GM12878 (cell line): Measurements from ENCODE around the gene TLL2. TPM values are rescaled to one million over a fixed set of nuclear protein-coding genes. Genes with fewer than 3 reads are reported as not detected.

Experiments used
- ATAC-seq: fragments of 200-7000 bp; cut with Tn5 transposase; 3 replicates; pipeline ENCODE4 v1.9.1; 2020; ENCODE audit warnings: mild to moderate bottlenecking, moderate library complexity
- BruUV-seq: library from RNA; stranded (reverse); fragments of 400-500 nt; replicated peaks from 2 replicates; lab custom pipeline; 2021; lab: Mats Ljungman, UMichigan
- CTCF ChIA-PET: fragments of 300-600 bp; sonication (Branson Sonifier 250); formaldehyde crosslinking; extraction: SDS; loops from one replicate; lab custom pipeline; 2021; ENCODE audit warnings: inconsistent platforms; lab: Yijun Ruan, JAX
- POLR2A ChIA-PET: fragments of 350-600 bp; formaldehyde crosslinking; extraction: SDS; loops from one replicate; lab custom pipeline; 2021; ENCODE audit warnings: inconsistent platforms; lab: Charles Lee
- RAD21 ChIA-PET: fragments of 300-600 bp; sonication (Branson Sonifier 250); formaldehyde crosslinking; loops from one replicate; lab custom pipeline; 2023; ENCODE audit warnings: antibody characterized with exemption; ENCODE audit not compliant: unreplicated experiment; lab: Charles Lee
- SMC1A ChIA-PET: fragments of 300-600 bp; sonication (Branson Sonifier 250); formaldehyde crosslinking; loops from one replicate; lab custom pipeline; 2023; ENCODE audit not compliant: unreplicated experiment, uncharacterized antibody; lab: Charles Lee
- DNase-seq: peaks from one replicate; pipeline ENCODE4 v3.0.0-alpha.2; 2011; ENCODE audit warnings: low read depth, low spot score
- FAIRE-seq: peaks from 3 replicates; lab custom pipeline; 2011; peaks lifted over from hg19 to GRCh38; lab: Jason Lieb, UNC
- H2AFZ ChIP-seq: 2 replicates; pipeline ENCODE4 v1.6.0; 2011; ENCODE audit warnings: low read depth, low read length, control low read depth; ENCODE audit not compliant: control insufficient read depth
- H3K27ac ChIP-seq: 2 replicates; pipeline ENCODE4 v1.5.1; 2011; ENCODE audit warnings: control low read depth; ENCODE audit not compliant: control insufficient read depth, insufficient read depth
- H3K27me3 ChIP-seq, 2 experiments: replicated peaks in 1 of 2; 2 replicates each; pipeline versions ENCODE4 v1.6.0 to v1.6.1; 2011; ENCODE audit warnings: low read length in 1 of 2; ENCODE audit not compliant: control insufficient read depth in 2 of 2, insufficient read depth in 2 of 2
- H3K36me3 ChIP-seq, 2 experiments: 2 replicates each; pipeline ENCODE4 v1.5.1; 2011; ENCODE audit warnings: low read length in 1 of 2; ENCODE audit not compliant: control insufficient read depth in 2 of 2, insufficient read depth in 2 of 2
- H3K4me1 ChIP-seq: 2 replicates; pipeline ENCODE4 v1.6.1; 2011; ENCODE audit warnings: mild to moderate bottlenecking, low read length, moderate library complexity, mixed read lengths; ENCODE audit not compliant: control insufficient read depth, insufficient read depth
- H3K4me2 ChIP-seq: 2 replicates; pipeline ENCODE4 v1.6.0; 2011; ENCODE audit warnings: control low read depth; ENCODE audit not compliant: control insufficient read depth, insufficient read depth
- H3K4me3 ChIP-seq: fragments of 200-600 bp; sonication (generic); 2 replicates; pipeline ENCODE4 v1.5.1; 2016
- H3K79me2 ChIP-seq: 2 replicates; pipeline ENCODE4 v1.6.0; 2011; ENCODE audit warnings: low read length; ENCODE audit not compliant: control insufficient read depth, insufficient read depth
- H3K9ac ChIP-seq: 2 replicates; pipeline ENCODE4 v1.8.0; 2011; ENCODE audit warnings: low read length, control low read depth, mixed read lengths; ENCODE audit not compliant: control insufficient read depth, insufficient read depth
- H3K9me3 ChIP-seq: replicated peaks from 3 replicates; pipeline ENCODE4 v1.5.1; 2011; ENCODE audit warnings: mild to moderate bottlenecking, low read length; ENCODE audit not compliant: control insufficient read depth, insufficient read depth
- H4K20me1 ChIP-seq: 2 replicates; pipeline ENCODE4 v1.6.0; 2011; ENCODE audit not compliant: control insufficient read depth, insufficient read depth
- CTCF ChIP-seq, 3 experiments: IDR thresholded peaks in 2 of 3; conservative IDR thresholded peaks in 1 of 3; 2 replicates each; pipeline ENCODE4 v1.5.1; 2011; ENCODE audit warnings: low read depth in 3 of 3, low read length in 3 of 3, mild to moderate bottlenecking in 3 of 3, control low read depth in 2 of 3, moderate library complexity in 2 of 3, inconsistent platforms in 1 of 3, mixed read lengths in 1 of 3; ENCODE audit not compliant: control insufficient read depth in 2 of 3, insufficient read depth in 1 of 3; ENCODE audit errors: extremely low read depth in 1 of 3
- EZH2 ChIP-seq: IDR thresholded peaks from 2 replicates; pipeline ENCODE4 v1.6.1; 2012; ENCODE audit warnings: low read depth, mild to moderate bottlenecking, control low read depth, inconsistent platforms, low read length, borderline replicate concordance; ENCODE audit not compliant: control insufficient read depth
- whole genome bisulfite sequencing: methylation state at CpG from one replicate; pipeline ENCODE4 v1.1.6; 2016; ENCODE audit warnings: low lambda C conversion rate; ENCODE audit not compliant: insufficient replicate concordance, insufficient coverage; ENCODE audit errors: missing lambda C conversion rate; 5-methylcytosine and 5-hydroxymethylcytosine counted together
- in situ Hi-C: fragments of 300-500 bp; cut with MboI; formaldehyde crosslinking; loops from 9 replicates; pipeline ENCODE4 v1.14.3; 2018; ENCODE audit warnings: mixed read lengths
- intact Hi-C: fragments of 100-400 bp; cut with micrococcal nuclease; formaldehyde crosslinking; loops from one replicate; pipeline ENCODE4 v1.14.2; 2022; ENCODE audit not compliant: unreplicated experiment
- polyA plus RNA-seq, 11 experiments: library from polyadenylated mRNA; depleted of rRNA in 4 of 11; unstranded in 6 of 11; stranded (reverse) in 5 of 11; fragments of >200 nt; fragmentation: Nextera tagmentation in 4 of 11; fragmentation: Illumina TruSeq in 1 of 11; extraction: Ambion mirVana in 4 of 11; extraction: Trizol in 1 of 11; gene quantifications; 1 replicate in 1 of 11; 2 replicates in 10 of 11; pipeline versions ENCODE4 v1.2.1 to v1.2.3, GENCODE V29; 2011 to 2016; ENCODE audit warnings: inconsistent platforms in 2 of 11, missing spikeins in 2 of 11, low read depth in 1 of 11
- total RNA-seq, 4 experiments: library from RNA; depleted of rRNA in 3 of 4; stranded (reverse); fragments of >200 nt in 3 of 4; fragmentation: Illumina TruSeq in 1 of 4; extraction: Trizol in 1 of 4; gene quantifications; 2 replicates each; pipeline versions ENCODE4 v1.2.1 to v1.2.3, GENCODE V29; 2013 to 2021

Gene TLL2
- total and polyA plus RNA-seq, 10 of the 15 experiments (the other 5 are each of a cell fraction or from before 2014, with no cell fraction given) = 0.02 to 2.1 (median 0.52) TPM

GRCh38 chr10:96324447-96324846 lies 189.3 kb downstream of the TLL2 start:
- Histone ChIP-seq H3K27me3 (no peaks in the 10 kb centered on the region; a peak in 1 of 4 replicates), H3K9me3 (no peaks in the 10 kb centered on the region), H3K79me2 (no peaks in the 10 kb centered on the region), H3K4me1 (peaks cover 16% of the 10 kb centered on the region), H2AFZ (no peak overlapping the region), H3K27ac (no peak overlapping the region), H3K4me3 (no peak overlapping the region), H4K20me1 (no peaks in the 10 kb centered on the region), H3K36me3 (no peaks in the 10 kb centered on the region), H3K9ac (no peak overlapping the region), H3K4me2 (no peak overlapping the region)
- no peak for FAIRE-seq
- WGBS = 89% methylated on average over 2 of the region's 2 CpGs
- TF ChIP-seq EZH2 (no peak), CTCF (IDR thresholded peaks at IDR 0.05 in 2 of 3, conservative IDR thresholded peaks at IDR 0.05 in 1 of 3; ENCODE audit: control insufficient read depth in 2 of 3, extremely low read depth in 1 of 3, insufficient read depth in 1 of 3, low read depth in 3 of 3, low read length in 3 of 3) (peak in 1 of 3 experiments; percentile 9; a peak in 1 of 6 replicates)
- SMC1A ChIA-PET = interaction anchor here (0.9 to 2.4 kb wide), 7 partner anchors 29 to 307 kb away, joined by 3 to 10 read pairs (median 3); partner anchors contain the start of gene OPALIN
- CTCF ChIA-PET = interaction anchor here (0.6 to 2.5 kb wide), 8 partner anchors 16 to 353 kb away, joined by 3 to 9 read pairs (median 4); partner anchors contain the start of gene DNTT
- RAD21 ChIA-PET = interaction anchor here (1.2 kb wide), 1 partner anchor 308 kb away, joined by 5 read pairs; no protein-coding TSS in a partner anchor
- BruUV-seq = no TSS peak
- intact Hi-C loops (no loop called here), in situ Hi-C loops (loop anchor here (10.0 kb wide), 1 partner anchor 300 kb away; no protein-coding TSS in a partner anchor)
- peak; percentile 23; the same call in 1 of the 3 replicates for ATAC-seq
- POLR2A ChIA-PET = no interaction called here
- DNase-seq = no peak
